ENCODE data around the gene KCTD5. TPM values are rescaled to one million over a fixed set of nuclear protein-coding genes. Genes with fewer than 3 reads are reported as not detected.
A peak's percentile ranks its signal among the peaks of the same experiment; 100 is the strongest.

KCTD5 gene
- total RNA-seq, 2 donors from 2014 or later, result 13.5 to 14.3 TPM

DNA sequence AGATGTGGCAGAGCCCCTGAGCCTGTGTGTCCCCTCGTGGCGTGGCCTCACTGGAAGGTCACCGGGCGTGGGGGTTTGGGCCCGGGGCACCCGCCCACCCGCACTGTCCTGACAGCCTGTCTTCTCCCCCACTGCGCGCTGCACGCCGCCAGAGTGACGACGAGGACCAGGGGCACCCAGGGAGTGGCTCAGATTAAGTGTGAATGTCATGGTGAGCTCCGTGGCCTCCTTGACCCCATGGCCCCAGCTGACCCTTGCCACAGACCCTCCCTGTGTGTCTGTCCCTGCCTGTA, 22.6 kb downstream of the KCTD5 start:
- intact Hi-C loops (cut with DNase I), result loop anchor here in 1 of 2 donors (10.0 kb wide), 1 partner anchor 150 kb away; the partner anchor contains the start of gene PRSS22
- no peak for DNase-seq (ENCODE audit: low spot score)

- intact Hi-C loops (cut with DNase I), result loop anchor here in 1 of 2 donors (10.0 kb wide), 1 partner anchor 149 kb away; the partner anchor contains the start of gene PRSS22
- DNase-seq (ENCODE audit: low spot score), result no peak
These were observed 23.0 kb downstream of the KCTD5 start for GRCh38 chr16:2705351-2705750.

- DNase-seq (ENCODE audit: low spot score), result no peak
These were observed 23.8 kb downstream of the KCTD5 start for GRCh38 chr16:2706085-2706484.

DNA sequence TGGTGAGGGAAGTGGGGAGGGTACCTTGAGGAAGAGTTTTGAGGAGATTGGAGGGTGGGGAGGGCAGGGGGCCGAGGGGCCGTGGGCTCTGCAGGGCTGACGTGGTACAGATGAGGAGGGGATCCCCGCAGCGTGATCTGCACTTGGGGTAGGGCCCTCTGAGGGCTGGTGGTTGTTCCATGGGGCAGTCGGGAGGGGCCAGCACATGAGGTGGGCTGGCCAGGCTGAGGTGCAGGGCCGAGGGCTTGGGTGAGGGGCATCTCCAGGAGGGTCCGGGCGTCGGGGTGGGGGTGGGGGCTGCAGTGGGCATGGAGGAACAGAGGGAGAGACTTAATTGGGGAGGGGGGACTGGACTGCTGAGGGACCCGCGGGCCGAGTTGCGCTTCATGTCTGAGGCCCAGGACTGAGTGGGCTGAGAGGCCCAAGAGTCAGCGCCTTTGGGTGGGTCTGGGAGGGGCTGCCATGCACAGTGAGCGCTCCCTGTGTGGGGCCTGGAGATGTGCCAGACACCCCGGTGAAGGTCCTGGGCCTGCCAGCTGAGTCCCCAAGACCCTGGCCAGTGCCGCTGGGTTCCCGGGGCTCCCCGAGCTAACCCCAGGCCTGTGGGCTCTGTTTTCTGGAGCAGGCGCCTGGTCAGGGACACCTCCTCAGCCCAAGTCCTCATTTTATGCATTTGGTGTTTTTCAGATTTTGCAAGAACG, 24.4 kb downstream of the KCTD5 start:
- no peak for DNase-seq (ENCODE audit: low spot score)
- intact Hi-C loops (cut with DNase I), result loop anchor here in 1 of 2 donors (1.0 to 10.0 kb wide), 2 partner anchors 34 to 148 kb away; partner anchors contain the start of gene PRSS22

More at GRCh38 chr16:2706085-2706484, 23.8 kb downstream of the KCTD5 start:
- intact Hi-C loops (cut with DNase I), result loop anchor here in 1 of 2 donors (10.0 kb wide), 1 partner anchor 149 kb away; the partner anchor contains the start of gene PRSS22

GRCh38 chr16:2707368-2708289, 25.3 kb downstream of the KCTD5 start:
- no peak for DNase-seq (ENCODE audit: low spot score)
- intact Hi-C loops (cut with DNase I), result loop anchor here in 1 of 2 donors (1.0 to 10.0 kb wide), 2 partner anchors 33 to 147 kb away; partner anchors contain the start of gene PRSS22

DNA sequence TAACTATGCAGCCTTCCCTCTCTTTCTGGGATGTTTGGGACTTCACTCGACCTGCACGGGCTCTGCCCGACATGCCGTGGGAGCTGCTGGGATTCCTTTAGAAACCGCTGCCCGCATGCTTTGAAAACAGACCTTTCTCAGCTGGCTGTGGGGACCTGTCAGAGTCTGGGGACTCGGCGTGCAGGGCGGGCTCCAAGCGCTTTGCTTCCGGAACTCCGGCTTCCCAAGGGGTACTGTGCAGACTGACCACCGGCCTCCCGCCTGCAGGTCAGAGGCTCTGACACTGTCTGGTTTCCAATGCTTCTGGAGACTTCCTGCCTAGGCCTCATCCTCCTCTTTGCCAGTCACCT, 25.9 kb downstream of the KCTD5 start:
- intact Hi-C loops (cut with DNase I), result loop anchor here in 1 of 2 donors (10.0 kb wide), 1 partner anchor 147 kb away; the partner anchor contains the start of gene PRSS22
- DNase-seq (ENCODE audit: low spot score), result no peak

- no peak for DNase-seq (ENCODE audit: low spot score)
- intact Hi-C loops (cut with DNase I), result loop anchor here in 1 of 2 donors (10.0 kb wide), 1 partner anchor 146 kb away; the partner anchor contains the start of gene PRSS22
These were observed 26.7 kb downstream of the KCTD5 start for GRCh38 chr16:2708955-2709587.

DNA sequence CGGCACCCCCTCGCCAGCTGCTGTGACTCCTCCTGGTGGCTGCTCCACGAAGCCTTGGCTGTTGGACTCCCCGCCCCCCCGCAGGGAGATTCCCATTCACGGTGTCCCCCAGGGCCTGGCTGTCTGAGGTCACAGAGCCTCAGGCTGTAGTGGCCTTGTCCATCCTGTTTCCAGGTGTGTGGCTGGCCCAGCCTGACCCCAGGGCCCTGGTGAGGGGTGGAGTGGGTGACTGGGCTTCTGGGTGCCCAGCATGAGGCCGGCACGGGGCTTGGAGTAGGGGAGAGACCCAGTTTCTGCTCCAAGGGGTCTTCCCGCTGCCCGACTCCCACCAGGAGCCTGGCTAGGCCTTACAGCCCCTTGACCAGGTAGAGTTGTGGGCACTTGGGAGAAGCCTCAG, 27.3 kb downstream of the KCTD5 start:
- intact Hi-C loops (cut with DNase I), result loop anchor here in 1 of 2 donors (10.0 kb wide), 1 partner anchor 145 kb away; the partner anchor contains the start of gene PRSS22
- no peak for DNase-seq (ENCODE audit: low spot score)

- intact Hi-C loops (cut with DNase I), result no loop called here
- no peak for DNase-seq (ENCODE audit: low spot score)
These were observed 27.8 kb downstream of the KCTD5 start for GRCh38 chr16:2710021-2710710.

DNA sequence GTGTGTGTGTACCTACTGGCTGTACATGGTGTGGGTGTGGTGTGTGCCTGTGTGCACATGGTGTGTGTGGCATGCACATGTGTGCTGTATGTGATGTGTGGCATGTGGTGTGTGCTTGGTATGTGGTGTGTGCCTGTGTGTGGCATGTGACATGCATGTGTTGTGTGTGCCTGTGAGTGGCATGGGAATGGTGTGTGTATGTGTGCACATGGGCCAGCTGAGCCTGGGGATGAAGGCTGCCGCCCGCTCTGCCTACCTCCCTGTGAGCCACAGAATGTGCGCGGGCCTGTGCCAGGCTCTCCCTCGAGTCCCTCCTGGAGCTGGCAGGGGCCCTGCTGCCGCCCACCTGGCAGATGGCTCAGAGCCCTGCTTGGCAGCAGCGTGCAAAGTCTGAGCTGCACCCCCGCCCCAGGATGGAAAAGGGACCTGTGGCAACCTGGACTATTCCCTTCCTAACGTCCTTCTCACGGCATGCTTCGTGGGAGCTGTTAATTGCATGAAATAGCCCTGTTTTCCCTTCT, 28.4 kb downstream of the KCTD5 start:
- intact Hi-C loops (cut with DNase I), result no loop called here
- DNase-seq (ENCODE audit: low spot score), result no peak

GRCh38 chr16:2711370-2712062, 29.2 kb downstream of the KCTD5 start:
- intact Hi-C loops (cut with DNase I), result no loop called here
- DNase-seq (ENCODE audit: low spot score), result no peak

DNA sequence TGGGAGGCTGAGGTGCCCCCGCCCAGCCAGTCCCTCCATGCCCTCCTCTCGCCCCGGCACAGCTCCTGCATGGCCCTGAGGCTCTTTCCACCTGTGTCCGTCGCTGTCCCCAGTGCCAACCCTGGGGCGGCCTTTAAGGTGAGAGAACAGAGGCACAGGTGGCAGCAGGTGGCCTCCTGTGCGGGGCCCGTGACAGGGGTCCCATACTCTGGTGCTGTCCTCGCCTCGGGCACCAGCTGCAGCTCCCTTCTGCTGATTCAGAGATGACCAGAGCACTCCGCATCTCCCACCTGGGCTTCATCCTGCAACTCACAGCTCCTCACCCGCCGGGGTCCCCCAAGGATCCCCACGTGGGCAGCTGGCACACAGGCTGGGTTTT, 29.7 kb downstream of the KCTD5 start:
- intact Hi-C loops (cut with DNase I), result no loop called here
- no peak for DNase-seq (ENCODE audit: low spot score)

GRCh38 chr16:2712546-2712945, 30.2 kb downstream of the KCTD5 start:
- intact Hi-C loops (cut with DNase I), result no loop called here
- no peak for DNase-seq (ENCODE audit: low spot score)

DNA sequence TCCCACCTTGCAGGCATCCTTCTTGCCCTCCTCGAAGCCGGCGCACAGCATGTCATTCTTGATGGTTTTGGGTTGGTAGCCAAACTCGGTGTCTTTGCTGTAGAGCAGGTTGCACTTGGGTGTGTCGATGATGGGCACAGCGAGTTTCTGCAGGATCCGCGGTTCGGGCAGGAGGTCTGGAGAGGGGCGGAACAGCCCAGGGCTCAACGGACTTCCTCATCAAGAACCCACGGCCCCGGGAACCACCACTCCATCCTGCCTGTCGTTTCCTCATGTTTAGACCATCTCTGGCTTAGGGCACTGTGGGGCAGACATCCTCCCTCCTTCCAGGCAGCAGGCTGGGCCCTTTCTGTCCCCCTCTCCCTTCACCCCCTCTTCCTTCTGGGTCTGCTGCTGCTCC, 31.2 kb downstream of the KCTD5 start:
- DNase-seq (ENCODE audit: low spot score), result no peak
- intact Hi-C loops (cut with DNase I), result no loop called here

DNA sequence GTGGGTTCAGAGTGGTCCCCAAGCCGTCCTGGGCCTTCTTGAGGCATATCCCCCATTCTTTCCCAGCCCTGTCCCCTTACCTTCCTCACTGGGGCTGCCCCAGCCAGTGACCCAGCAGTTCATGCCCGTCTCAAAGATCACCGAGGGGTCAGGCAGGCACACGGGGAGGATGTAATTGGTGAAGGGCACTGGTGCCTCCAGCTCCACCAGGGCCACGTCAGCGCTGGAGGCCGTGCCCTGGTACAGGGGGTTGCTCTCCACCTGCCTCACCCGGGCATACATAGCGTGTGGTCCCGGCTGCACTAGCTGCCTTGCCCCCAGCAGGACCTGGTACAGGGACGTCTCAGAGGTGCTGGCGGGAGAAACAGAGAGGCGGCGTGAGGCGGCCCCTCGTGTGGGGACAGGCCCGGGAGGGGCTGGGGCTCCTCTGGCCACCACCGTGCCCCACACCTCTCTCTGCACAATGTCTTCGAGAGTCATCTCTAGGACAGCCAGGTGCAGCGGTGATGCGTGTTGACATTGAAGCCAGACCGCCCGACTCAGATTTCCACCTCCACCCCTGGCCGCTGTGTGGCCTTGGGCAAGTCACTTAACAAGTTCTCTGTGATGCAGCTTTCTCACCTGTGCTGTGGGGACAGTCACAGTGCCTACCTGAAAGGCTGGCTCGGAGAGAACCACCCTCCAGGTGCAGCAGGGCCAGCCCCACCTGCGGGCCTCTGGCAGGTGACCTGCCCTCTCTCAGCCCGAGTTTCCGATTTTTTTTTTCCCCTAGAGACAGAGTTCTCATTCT, 31.9 kb downstream of the KCTD5 start:
- intact Hi-C loops (cut with DNase I), result no loop called here
- no peak for DNase-seq (ENCODE audit: low spot score)

GRCh38 chr16:2715064-2715463, 32.7 kb downstream of the KCTD5 start:
- no peak for DNase-seq (ENCODE audit: low spot score)
- intact Hi-C loops (cut with DNase I), result no loop called here

GRCh38 chr16:2715519-2715918, 33.2 kb downstream of the KCTD5 start:
- intact Hi-C loops (cut with DNase I), result no loop called here
- peak; percentile 92 for DNase-seq (ENCODE audit: low spot score)
